ENCODE results near the gene PRKCH.

The PRKCH gene

DNA sequence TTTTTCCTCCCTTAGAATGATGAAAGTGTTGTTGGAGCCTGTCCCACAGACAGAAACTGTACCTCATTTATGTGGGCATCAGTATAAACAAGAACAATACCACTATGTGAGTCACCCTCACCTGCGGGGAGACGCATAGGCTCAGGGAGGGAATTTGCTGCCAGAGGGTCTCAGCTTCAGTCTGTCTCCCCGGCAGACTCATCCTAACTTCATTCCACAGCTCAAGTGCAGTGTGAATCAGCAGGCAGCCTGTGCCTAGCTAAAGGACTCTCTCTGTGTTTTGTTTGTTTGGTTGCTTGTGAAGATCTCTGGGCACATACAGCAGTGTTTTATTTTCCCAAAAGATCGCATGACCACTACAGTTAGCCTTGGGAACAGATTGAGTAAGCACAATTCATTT lies 98.9 kb downstream of the PRKCH start:
- DNase-seq (ENCODE audit: low spot score) (no peak), FAIRE-seq (no peak)

DNA sequence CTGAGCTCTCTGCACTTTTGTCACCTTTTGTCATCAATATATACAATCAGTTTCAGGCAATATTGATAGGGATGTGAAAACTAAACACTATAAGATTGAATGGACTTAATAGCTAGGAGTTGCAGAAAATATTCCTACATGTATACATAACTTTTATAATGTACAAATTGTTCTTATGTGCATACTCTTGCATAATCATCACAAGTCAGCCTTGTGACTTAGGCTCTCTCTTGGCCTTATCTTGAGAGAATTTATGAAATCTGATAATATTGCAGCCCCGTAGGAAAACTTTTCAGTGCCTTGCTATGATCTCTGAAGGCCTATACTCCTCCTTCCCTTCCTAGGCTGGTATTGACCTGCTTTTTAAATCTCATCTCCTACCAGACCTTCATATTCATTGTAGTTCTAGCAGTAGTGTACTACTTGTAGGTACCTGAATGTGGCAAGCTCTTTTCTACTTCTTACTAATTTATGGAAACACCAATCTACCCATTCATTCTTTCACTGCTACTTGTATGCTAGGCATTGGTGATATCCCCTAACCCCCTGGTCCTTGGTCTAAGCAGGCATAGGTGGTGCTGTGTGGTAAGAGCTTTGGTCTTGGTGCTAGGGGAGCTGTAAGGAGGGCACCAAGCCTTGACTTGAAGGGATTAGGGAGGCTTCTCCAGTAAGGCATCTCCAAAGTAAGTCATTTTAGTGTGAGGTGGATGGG lies 100.0 kb downstream of the PRKCH start:
- FAIRE-seq (no peak), DNase-seq (ENCODE audit: low spot score) (no peak)

DNA sequence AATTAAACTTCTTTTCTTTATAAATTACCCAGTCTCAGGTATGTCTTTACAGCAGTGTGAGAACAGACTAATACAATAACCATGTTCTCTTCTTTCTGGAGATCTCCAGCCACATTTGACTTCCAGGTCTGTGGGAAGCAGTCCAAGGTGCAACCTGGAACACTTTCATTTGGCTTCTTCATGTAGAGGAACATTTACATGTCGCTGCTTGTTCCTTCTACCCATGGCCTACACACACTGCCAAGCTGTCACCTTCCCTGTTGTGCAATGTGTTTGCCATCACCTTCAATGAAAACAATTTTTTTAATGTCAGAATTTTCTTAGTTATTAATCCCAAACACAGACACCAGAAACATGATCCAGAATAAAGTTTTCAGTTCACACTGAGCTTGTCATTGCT lies 104.7 kb downstream of the PRKCH start:
- FAIRE-seq, result no peak

DNA sequence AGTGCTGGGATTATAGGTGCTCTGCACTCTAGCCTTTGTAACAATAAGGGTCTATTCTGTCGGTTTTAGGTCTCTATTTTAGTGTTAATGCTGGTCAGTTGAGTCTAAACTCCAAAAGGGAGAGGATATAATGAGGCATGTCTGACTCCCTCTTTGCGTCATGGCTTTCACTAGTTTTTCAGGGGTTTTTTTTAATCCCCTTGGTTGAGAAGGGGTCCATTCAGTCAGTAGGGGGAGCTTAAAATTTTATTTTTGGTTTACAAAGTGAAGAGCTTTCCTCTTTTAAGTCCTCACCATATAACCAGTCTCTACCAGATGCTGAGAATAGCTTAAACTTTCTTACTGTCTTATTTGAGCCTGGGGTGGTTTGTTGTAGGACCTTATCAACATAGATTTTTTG lies 106.9 kb downstream of the PRKCH start:
- DNase-seq (ENCODE audit: low spot score) (no peak), FAIRE-seq (no peak)

More for the DNA sequence above, 104.7 kb downstream of the PRKCH start:
- no peak for DNase-seq (ENCODE audit: low spot score)

DNA sequence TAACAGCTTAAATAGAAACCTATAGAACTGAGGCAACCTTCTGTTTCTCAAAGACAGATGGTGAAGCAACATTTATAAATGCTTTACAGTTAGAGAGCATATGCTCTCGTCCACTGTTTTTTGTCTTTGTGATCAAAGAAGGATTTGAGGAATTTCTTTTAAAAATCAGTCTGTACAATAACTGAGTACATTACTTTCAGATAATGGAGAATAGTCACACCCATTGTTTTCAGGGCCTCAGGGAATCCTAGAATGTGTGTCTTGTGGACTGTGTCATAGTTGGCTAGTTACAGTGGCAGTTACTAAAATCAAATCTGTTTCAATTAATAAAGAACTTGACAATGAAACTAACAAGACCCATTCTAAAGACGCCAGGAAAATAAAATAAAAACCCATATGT lies 107.9 kb downstream of the PRKCH start:
- FAIRE-seq (no peak), DNase-seq (ENCODE audit: low spot score) (no peak)

DNA sequence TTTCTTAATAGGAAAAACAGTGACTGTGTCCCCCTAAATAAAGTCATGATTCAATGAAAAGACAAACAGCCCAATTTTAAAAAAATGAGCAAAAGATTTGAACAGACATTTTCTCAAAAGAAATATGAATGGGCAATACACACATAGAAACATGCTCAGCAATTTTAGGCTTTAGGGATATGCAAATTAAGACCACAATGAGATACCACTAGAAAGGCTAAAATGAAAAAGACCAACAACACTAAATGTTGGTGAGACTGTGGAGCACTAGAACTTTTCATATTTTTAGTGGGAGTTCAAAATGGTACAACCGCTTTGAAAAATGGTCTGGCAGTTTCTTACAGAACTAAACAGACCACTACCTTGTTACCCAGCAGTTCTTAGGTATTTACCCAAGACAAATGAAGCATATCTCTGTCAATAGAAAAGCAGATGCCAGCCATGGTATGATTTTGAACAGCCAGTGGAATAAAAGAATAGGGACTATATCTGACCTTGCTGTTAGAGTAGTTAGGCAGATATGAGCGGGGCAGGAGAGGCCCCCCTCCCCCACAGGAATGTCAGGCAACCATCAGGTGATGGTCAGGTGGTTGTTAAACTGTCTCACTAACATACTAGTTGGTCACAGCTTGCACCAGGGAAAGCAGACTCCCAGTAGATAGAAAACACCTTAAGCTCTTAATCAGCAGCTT lies 108.8 kb downstream of the PRKCH start:
- DNase-seq (ENCODE audit: low spot score) (no peak), FAIRE-seq (no peak)

DNA sequence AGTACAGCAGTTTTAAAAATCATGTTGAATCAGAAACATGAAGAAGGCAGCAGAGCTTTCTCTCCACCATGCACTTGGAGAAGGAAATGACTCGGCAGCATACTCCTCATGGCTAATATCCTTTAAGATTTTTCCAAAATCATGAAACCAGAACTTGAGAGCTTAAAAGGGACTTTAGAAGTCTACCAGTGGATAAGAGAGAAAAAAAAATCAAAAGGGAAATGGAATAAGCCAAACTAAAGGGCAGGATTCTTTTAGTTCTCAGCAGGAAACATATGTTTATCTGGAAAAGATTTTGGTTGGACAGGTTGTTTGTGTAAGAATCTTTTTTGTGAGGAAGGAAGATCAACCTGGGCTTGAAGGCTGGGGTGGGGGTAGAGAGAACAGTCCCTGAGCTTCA lies 111.8 kb downstream of the PRKCH start:
- no peak for DNase-seq (ENCODE audit: low spot score)
- FAIRE-seq, result no peak

DNA sequence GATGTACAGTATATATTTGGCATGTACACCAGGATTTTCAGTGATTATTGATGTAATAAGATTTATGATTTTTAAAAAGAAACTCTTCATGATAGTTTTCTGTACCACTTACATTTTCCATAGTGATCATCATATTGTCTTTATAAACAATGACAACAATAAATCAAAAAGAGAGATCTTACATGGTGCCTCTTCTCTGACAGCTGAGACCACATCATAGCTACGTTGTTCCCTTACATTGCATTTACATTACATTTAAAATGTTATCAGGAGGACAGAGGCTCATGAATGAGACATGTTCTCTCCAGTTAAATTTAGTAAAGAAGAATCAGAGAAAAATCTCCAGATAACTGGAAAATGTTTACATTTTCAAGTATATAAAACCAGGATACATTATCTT lies 112.4 kb downstream of the PRKCH start:
- FAIRE-seq, result no peak
- DNase-seq (ENCODE audit: low spot score), result no peak

DNA sequence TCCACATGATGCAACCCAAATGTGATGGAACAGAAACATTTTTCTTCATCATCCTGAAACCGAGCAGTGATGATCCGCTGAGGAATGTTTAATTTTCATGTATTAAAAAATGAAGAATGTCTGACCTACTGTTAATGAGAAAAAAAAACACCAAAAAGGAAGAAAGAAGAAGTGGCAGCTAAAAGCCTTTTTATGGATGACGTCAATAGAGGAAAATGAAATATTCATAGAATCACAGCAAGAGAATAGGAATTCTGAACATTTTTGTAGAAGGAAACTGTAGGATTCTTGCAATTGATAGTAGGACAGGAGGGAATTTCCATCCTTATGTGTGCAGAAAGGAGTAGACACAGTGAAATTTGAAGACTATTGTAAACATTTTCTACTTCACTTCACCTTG lies 112.9 kb downstream of the PRKCH start:
- no peak for FAIRE-seq
- DNase-seq (ENCODE audit: low spot score), result no peak

DNA sequence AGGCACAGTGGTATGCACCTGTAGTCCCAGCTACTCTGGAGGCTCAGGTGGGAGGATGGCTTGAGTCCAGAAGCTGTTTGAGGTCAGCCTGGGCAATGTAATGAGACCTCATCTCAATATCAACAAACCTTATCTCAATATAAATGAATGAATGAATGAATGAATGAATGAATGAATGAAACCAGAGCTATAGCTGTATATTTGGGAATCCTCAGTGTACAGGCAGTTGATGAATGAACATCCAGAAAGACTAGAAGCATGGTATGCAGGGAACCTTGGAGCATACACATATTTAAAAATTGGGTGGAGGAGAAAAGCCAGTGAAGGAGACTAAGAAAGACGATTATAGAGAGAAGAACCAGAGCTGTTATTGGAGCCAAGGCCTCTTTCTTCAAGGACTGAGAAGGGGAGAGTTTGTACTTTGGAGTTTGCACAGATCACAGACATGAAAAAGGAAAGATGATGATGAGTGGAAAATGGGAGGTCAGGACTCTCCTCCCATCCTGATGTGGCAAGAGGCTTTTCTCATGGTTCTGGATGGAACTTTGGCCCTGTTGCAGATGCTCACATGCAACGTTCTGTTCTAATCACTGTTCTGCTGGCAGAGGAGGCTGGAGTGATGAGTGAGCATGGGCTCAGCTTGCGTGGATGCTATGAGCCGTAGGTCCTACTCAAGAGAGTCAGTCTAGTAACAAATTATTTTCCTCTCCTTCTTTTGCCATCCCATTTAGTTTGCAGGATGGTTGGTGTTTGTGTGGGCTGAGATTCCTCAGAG lies 114.4 kb downstream of the PRKCH start:
- FAIRE-seq (no peak), DNase-seq (ENCODE audit: low spot score) (no peak)

DNA sequence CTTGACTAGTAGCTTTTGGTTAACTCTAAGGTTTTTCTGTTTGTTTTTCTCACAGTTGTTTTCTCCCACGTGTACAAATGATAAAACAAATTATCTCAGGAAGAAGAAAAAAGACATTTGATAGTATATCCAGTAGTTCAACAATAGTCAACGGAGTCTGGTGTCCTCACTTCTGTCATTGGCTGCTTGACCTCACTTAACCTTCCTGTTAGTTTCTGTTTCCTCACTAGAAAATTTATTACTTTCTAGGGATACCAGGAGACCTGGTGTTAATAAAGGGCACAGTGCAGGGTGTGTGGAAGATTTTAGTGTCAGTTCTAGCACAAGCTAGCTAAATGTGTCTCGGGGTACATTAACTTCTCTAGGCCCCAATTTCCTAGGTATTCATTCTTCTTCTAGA lies 116.0 kb downstream of the PRKCH start:
- DNase-seq (ENCODE audit: low spot score) (no peak), FAIRE-seq (no peak)

DNA sequence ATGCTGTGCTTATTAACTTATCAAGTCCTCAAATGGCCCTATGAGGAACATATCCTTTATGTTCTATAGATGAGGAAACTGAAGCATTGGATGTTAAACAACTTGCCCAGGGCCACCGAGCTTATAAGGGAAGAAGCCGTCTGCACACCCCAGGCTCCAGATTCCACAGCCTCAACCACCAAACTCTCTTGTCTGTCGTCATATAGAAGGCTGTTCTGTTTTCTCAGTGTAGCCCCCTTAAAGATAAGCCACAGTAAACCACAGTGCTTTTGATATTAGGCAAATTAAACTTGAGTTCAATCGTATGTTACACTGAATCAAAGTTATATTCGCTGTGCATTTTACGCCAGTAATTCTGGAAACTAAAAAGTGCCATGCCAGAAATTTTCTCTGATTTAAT lies 116.7 kb downstream of the PRKCH start:
- FAIRE-seq, result no peak
- no peak for DNase-seq (ENCODE audit: low spot score)

DNA sequence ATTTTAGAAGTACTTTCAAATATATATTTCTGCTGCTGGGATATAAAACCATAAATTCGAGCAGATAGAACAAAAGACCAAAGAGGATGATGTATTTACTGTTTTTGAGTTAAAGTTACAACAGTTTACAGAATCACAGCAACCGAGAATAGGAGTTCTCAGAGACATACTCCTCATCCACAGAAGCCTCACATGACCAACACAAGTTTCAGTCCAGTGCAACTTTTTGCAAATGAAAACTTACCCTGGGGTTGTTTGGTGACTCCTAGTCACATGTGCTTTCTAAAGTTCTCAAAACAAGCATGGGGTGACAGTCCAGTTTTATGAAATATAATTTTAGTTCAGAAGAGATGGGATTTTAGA lies 117.1 kb downstream of the PRKCH start:
- FAIRE-seq (no peak), DNase-seq (ENCODE audit: low spot score) (no peak)

DNA sequence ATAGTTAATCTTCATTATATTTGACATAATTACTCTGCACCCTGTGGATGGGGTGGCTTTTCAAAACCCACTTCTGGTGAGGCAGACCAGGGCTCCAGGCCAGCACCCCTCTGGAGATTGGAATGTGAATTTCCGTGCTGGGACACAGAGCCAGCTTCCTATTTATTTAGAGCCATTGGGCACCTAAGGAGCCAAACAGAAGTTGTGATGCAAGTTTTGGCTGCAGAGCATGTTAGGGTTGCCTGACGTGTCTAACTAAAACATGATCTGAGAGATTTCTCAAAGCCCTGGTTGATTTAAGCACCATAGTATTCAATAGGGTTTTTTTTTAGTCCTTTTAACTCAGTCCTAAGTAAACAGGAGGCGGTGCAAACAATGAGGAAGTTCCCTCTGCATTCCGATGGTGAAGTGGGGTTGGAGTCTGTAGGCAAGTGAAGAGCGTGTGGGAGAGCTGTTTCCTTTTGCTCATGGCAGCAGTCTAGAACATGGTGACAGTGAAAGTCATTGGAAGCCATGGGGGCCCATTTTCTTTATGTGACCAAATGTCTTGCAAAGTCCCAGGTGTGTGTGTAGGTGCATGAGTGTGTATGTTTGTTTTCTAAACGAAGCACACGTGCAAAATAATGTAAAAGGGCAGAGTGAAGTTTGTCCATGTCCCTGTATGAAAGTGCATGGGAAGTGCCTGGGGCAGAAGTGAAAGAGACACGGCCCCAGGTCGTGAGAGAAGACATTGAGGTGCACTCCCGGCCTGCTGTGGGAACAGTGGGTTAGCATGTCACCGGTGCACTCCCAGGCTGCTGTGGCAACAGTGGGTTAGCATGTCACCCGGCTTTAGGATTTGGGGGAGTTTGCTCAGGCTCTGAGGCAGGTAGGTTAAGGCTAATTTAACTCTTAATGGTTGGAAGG lies 117.7 kb downstream of the PRKCH start:
- no peak for FAIRE-seq
- DNase-seq (ENCODE audit: low spot score), result no peak

DNA sequence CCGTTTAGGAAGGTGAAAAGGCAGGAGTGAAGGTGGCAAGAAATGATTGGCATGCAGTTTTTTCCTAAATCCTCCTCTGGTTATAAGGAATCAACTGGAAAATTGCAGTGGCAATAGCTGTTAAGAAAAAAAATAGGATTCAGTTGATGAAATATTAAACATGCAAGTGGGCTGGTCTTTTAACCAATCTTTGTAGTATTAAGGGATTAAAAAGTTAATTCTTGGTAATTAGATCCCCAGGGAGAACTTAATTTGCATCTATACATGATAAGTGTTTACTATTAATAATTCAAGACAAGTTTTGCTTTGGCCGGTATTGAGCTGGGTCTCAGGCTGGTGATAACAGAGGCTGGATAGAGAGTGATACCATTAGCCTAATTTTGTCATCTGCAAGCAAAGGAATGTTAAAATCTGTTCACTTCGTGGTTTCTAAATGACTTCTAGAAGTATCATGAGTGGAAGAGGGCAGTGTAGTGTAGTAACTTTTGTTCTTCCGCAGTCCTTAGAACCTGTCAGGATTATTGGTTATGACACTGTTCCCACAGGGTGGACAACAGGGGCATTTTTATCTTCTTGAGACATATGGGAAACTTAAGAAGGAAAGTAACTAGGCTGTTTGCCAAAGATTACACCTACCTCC lies 118.5 kb downstream of the PRKCH start:
- no peak for FAIRE-seq
- no peak for DNase-seq (ENCODE audit: low spot score)

DNA sequence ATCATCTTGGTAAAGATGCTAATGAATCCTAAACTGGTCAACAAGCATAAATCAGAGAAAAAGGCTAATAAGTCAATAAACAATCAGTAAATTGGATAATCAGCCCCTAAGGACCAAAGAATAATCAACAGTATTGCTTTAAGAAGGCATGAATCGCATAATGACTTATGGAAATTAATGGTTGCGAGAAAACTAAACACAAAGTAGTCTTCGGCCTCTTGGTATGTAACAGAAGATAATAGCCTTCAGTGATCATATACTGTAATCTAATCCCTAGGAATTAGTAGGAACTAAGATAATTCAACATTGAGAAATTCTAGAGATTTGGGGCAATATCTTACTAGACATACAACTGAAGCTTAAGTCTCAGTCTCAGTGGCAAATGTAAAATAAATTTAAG lies 122.1 kb downstream of the PRKCH start:
- FAIRE-seq (no peak), DNase-seq (ENCODE audit: low spot score) (no peak)

DNA sequence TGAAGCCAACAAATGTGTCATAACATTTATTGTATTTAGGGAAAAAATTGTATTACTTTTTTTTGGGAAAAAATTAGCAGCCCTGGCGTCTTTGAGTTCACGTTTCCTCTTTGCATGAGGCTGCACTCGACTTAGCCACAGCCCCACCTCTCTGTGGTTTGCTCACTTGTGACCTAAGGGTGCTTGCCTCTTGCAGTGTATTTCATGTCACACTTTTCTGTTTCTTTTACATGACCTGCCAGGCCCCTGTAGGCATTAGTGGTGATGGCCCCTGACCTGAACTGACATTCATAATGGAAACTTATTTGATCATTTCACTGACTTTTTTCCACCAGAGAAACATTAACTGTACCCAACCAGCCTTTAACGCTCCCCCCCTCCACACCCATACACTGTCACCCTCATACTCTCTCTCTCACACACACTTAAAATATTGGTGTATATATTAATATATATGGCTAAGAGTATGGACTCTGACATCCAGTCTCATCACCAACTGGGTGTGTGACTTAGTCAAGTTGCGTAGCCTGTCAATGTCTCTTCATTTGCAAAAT lies 122.9 kb downstream of the PRKCH start:
- no peak for DNase-seq (ENCODE audit: low spot score)
- no peak for FAIRE-seq

DNA sequence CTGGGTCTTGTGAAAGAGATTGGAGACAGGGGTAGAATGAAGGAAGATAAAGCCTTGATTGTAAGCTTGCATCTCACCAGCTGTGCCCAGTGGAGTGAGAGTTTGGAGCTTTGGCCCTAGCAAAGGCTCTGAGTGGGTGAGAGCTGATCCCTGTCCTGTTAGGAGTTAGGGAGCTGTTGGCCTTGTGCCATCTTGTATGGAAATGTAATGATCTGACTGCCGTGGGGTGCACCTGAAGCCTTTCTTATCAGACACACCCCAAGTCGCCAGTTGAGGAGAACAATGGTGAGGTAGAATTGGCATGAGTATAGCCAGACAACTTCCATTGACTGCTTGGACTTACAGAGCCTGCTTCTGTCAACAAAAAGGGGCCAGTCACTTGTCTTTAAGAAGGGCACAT lies 130.1 kb downstream of the PRKCH start:
- DNase-seq (ENCODE audit: low spot score), result no peak
- no peak for FAIRE-seq

DNA sequence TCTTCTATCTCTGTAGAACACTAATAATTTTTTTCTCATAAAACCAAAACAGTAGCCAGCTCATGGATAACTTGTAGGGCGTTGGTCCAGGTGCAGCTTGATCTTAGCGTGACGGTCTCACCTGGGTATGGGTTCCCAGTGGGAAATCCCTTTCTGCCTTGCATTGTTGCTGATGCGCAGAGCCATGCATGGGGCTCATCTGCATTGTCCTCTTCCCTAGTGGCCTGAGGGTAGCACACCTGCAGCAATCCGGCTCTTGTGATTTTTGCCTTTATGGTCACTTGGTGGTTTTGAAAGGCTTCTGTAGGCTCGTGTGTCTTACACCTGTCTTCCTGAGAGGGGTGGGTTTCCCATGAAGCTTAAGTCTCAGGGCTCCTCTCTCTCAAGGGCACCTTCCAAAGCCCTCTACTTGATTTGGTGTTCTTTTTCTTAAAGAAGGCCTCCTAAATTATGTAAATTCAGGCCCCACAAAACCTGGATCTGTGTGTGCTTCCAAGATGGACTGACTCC lies 130.6 kb downstream of the PRKCH start:
- FAIRE-seq, result no peak
- DNase-seq (ENCODE audit: low spot score), result no peak

DNA sequence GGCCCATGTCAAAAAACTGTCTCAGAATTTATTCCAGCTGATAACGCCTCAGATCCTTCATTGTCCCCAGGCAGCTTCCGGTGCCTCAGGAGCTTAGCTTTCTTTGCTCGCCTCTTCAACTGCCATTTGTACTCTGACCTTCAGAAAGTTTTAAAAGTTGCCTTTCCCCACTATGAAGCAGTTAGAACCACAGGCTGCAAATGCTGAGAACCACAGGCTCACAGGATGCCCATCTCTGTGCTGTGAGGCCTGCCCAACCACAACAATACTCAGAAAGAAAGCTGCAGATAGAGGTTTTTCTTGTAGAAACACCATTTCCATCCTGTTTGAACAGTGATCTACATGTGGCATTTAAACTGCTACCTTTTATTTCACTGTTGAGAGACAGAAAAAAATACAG lies 131.1 kb downstream of the PRKCH start:
- no peak for DNase-seq (ENCODE audit: low spot score)

More for the DNA sequence above, 131.1 kb downstream of the PRKCH start:
- FAIRE-seq, result no peak
